Coronary artery (tissue), 2 donors: ENCODE data around the gene SLIT1.

ENCODE experiments used
- DNase-seq: peaks from one replicate; pipeline ENCODE4 v3.0.0-alpha.2; 2017; ENCODE audit warnings: low spot score
- H3K27ac ChIP-seq, 2 donors: fragments of 200-600 bp; sonication (generic); one replicate each; pipeline ENCODE4 v1.5.1; 2016 to 2019
- H3K4me3 ChIP-seq: fragments of 200-600 bp; sonication (generic); 2 replicates; pipeline ENCODE4 v1.5.1; 2016; ENCODE audit warnings: mild to moderate bottlenecking, moderate library complexity
- CTCF ChIP-seq: fragments of 200-600 bp; sonication (generic); IDR thresholded peaks from one replicate; pipeline ENCODE4 v1.5.1; 2019; ENCODE audit warnings: antibody characterized with exemption

Gene SLIT1

GRCh38 chr10:97048649-97049427, 136.9 kb downstream of the SLIT1 start:
- Histone ChIP-seq H3K27ac (no peak overlapping the region), H3K4me3 (no peak overlapping the region)
- no peak for DNase-seq
- TF ChIP-seq CTCF: no peak

GRCh38 chr10:97047788-97048187, 138.0 kb downstream of the SLIT1 start:
- no peak overlapping the region for H3K27ac ChIP-seq
- H3K4me3 ChIP-seq: no peak overlapping the region
- DNase-seq: no peak
- TF ChIP-seq CTCF: no peak

GRCh38 chr10:97047083-97047736, 138.5 kb downstream of the SLIT1 start:
- no peak overlapping the region for H3K27ac ChIP-seq
- no peak for TF ChIP-seq CTCF
- DNase-seq: no peak
- no peak overlapping the region for H3K4me3 ChIP-seq

- H3K27ac ChIP-seq: no peak overlapping the region
These were observed 139.2 kb downstream of the SLIT1 start for GRCh38 chr10:97046456-97047082.

GRCh38 chr10:97043563-97043855, 142.2 kb downstream of the SLIT1 start:
- Histone ChIP-seq H3K27ac (no peak overlapping the region), H3K4me3 (no peak overlapping the region)
- TF ChIP-seq CTCF: no peak
- DNase-seq: no peak

More at GRCh38 chr10:97046456-97047082, 139.2 kb downstream of the SLIT1 start:
- H3K4me3 ChIP-seq: no peak overlapping the region
- DNase-seq: no peak
- no peak for TF ChIP-seq CTCF

GRCh38 chr10:97042716-97043562, 142.8 kb downstream of the SLIT1 start:
- DNase-seq: no peak
- H3K27ac ChIP-seq: no peak overlapping the region
- no peak overlapping the region for H3K4me3 ChIP-seq
- TF ChIP-seq CTCF: no peak
